GM12892 (cell line): ENCODE measurements around the gene OTOL1.

Source experiments
- DNase-seq: peaks from one replicate; pipeline ENCODE4 v3.0.0; 2011; ENCODE audit not compliant: insufficient read length
- FAIRE-seq: peaks from 2 replicates; lab custom pipeline; 2011; peaks lifted over from hg19 to GRCh38; lab: Jason Lieb, UNC
- POLR2A ChIP-seq: IDR thresholded peaks from 2 replicates; pipeline ENCODE4 v1.6.1; 2011; ENCODE audit warnings: low read depth, low read length, control low read depth
- POLR2AphosphoS5 ChIP-seq: IDR thresholded peaks from 2 replicates; pipeline ENCODE4 v1.6.1; 2011; ENCODE audit warnings: low read depth, low read length, control low read depth
- TAF1 ChIP-seq: IDR thresholded peaks from 2 replicates; pipeline ENCODE4 v1.6.1; 2011; ENCODE audit warnings: low read depth, mild to moderate bottlenecking, control low read depth, low read length, borderline replicate concordance

OTOL1 gene

GRCh38 chr3:161549261-161549660 is 52.7 kb downstream of the OTOL1 start:
- no peak for FAIRE-seq
- TF ChIP-seq POLR2AphosphoS5 (no peak), TAF1 (no peak), POLR2A (no peak)
- DNase-seq: no peak

- DNase-seq (no peak), FAIRE-seq (no peak)
- TF ChIP-seq POLR2A: no peak
- no peak for TF ChIP-seq POLR2AphosphoS5
- TF ChIP-seq TAF1: no peak
Observed at GRCh38 chr3:161550491-161551195, 54.0 kb downstream of the OTOL1 start.

GRCh38 chr3:161551697-161552096 is 55.1 kb downstream of the OTOL1 start:
- no peak for TF ChIP-seq POLR2A
- no peak for TF ChIP-seq POLR2AphosphoS5
- TF ChIP-seq TAF1: no peak
- FAIRE-seq (no peak), DNase-seq (no peak)

GRCh38 chr3:161552984-161553560 is 56.5 kb downstream of the OTOL1 start:
- no peak for FAIRE-seq
- no peak for DNase-seq
- TF ChIP-seq TAF1 (no peak), POLR2AphosphoS5 (no peak), POLR2A (no peak)
